ENCODE results near the gene NFIX.

Gene NFIX

GRCh38 chr19:13146763-13147563 is 151.7 kb downstream of the NFIX start:
- Histone ChIP-seq H3K36me3 (peaks cover 46% of the 10 kb centered on the region), H3K9me3 (no peaks in the 10 kb centered on the region), H3K4me1 (ENCODE audit: control insufficient read depth in 1 of 2, insufficient read depth in 1 of 2, low read depth in 1 of 2, low read length in 1 of 2) (peaks cover 46 to 59% of the 10 kb centered on the region in 2 experiments), H3K27me3 (no peaks in the 10 kb centered on the region), H3K27ac (peak overlapping the region; percentile 96), H3K4me3 (ENCODE audit: low read depth in 1 of 2, low read length in 1 of 2) (peak overlapping the region; percentile 91 to 94)
- no peak for TF ChIP-seq CTCF (IDR thresholded peaks at IDR 0.05)
